Activated T-helper 2 cell treated with anti-CD3 and anti-CD28 coated beads, Interferon-gamma antibody, Interleukin-2, Interleukin-4, amounts not matched to agents 10 μg/mL and 5 μg/mL and 100 μg/mL, durations not matched to agents 14 hours and 24 hours and 36 hours (primary cell): ENCODE results near the gene UBE2K. TPM values are rescaled to one million over a fixed set of nuclear protein-coding genes. Genes with fewer than 3 reads are reported as not detected.
"Not testable (repeated sequence)": the region's sequence is repeated elsewhere in the genome, so short reads cannot be mapped to it uniquely, and the experiment has no call there.

Experiments
- DNase-seq: peaks from one replicate; pipeline ENCODE4 v3.0.0; 2021; ENCODE audit warnings: low spot score
- H3K27ac Mint-ChIP-seq: one replicate; pipeline ENCODE4 v1.8.0; 2021; ENCODE audit warnings: mixed read lengths
- H3K27me3 Mint-ChIP-seq: one replicate; pipeline ENCODE4 v1.8.0; 2021; ENCODE audit warnings: low read depth, mixed read lengths
- H3K36me3 Mint-ChIP-seq: one replicate; pipeline ENCODE4 v1.8.0; 2021; ENCODE audit warnings: low read depth, mixed read lengths
- H3K4me1 Mint-ChIP-seq: one replicate; pipeline ENCODE4 v1.8.0; 2021; ENCODE audit warnings: low read depth, mixed read lengths
- H3K4me3 Mint-ChIP-seq: one replicate; pipeline ENCODE4 v1.8.0; 2021; ENCODE audit warnings: low read depth, mild to moderate bottlenecking, moderate library complexity, mixed read lengths
- H3K9me3 Mint-ChIP-seq: one replicate; pipeline ENCODE4 v1.8.0; 2021; ENCODE audit warnings: mixed read lengths
- intact Hi-C: fragments of 100-400 bp; cut with micrococcal nuclease; formaldehyde crosslinking; loops from one replicate; pipeline ENCODE4 v1.15.1; 2023
- total RNA-seq: library from RNA; stranded (reverse); gene quantifications from 2 replicates; pipeline ENCODE4 v1.2.3, GENCODE V29; 2022

Gene UBE2K
- total RNA-seq, 1 donor from 2014 or later: 94.1 TPM

GRCh38 chr4:39808231-39808749 lies 110.4 kb downstream of the UBE2K start:
- intact Hi-C loops: no loop called here
- H3K4me3 Mint-ChIP-seq: no peak overlapping the region
- H3K36me3 Mint-ChIP-seq: peaks cover 7% of the 10 kb centered on the region

GRCh38 chr4:39812500-39812899 lies 114.6 kb downstream of the UBE2K start:
- H3K9me3 Mint-ChIP-seq: peaks cover 32% of the 10 kb centered on the region
- peaks cover 3% of the 10 kb centered on the region for H3K27me3 Mint-ChIP-seq
- H3K36me3 Mint-ChIP-seq: peaks cover 7% of the 10 kb centered on the region
- intact Hi-C loops: no loop called here
- peaks cover 3% of the 10 kb centered on the region for H3K4me1 Mint-ChIP-seq
- H3K4me3 Mint-ChIP-seq: no peak overlapping the region
- H3K27ac Mint-ChIP-seq: peak overlapping the region; percentile 87
- DNase-seq: no peak

More at GRCh38 chr4:39808231-39808749, 110.4 kb downstream of the UBE2K start:
- H3K27ac Mint-ChIP-seq: no peak overlapping the region
- H3K4me1 Mint-ChIP-seq: peaks cover 3% of the 10 kb centered on the region
- peaks cover 19% of the 10 kb centered on the region for H3K9me3 Mint-ChIP-seq
- no peak for DNase-seq
- peaks cover 3% of the 10 kb centered on the region for H3K27me3 Mint-ChIP-seq

GRCh38 chr4:39813033-39813432 lies 115.1 kb downstream of the UBE2K start:
- Mint-ChIP-seq H3K27ac (peak overlapping the region; percentile 74), H3K9me3 (peaks cover 32% of the 10 kb centered on the region)
- H3K27me3 Mint-ChIP-seq, H3K4me3 Mint-ChIP-seq, intact Hi-C loops, DNase-seq, H3K36me3 Mint-ChIP-seq, H3K4me1 Mint-ChIP-seq: not testable (repeated sequence)

DNA sequence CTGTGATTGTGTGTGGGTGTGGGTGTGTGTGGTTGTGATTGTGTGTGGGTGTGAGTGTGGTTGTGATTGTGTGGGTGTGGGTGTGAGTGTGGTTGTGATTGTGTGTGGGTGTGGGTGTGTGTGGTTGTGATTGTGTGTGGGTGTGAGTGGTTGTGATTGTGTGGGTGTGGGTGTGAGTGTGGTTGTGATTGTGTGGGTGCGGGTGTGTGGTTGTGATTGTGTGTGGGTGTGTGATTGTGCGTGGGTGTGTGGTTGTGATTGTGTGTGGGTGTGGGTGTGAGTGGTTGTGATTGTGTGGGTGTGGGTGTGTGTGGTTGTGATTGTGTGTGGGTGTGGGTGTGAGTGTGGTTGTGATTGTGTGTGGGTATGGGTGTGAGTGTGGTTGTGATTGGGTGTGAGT lies 115.8 kb downstream of the UBE2K start:
- H3K36me3 Mint-ChIP-seq, DNase-seq, H3K4me3 Mint-ChIP-seq, H3K27me3 Mint-ChIP-seq, intact Hi-C loops, H3K4me1 Mint-ChIP-seq: not testable (repeated sequence)
- Mint-ChIP-seq H3K9me3 (peaks cover 32% of the 10 kb centered on the region), H3K27ac (peak overlapping the region; percentile 72)

GRCh38 chr4:39814403-39815185 lies 116.7 kb downstream of the UBE2K start:
- H3K4me3 Mint-ChIP-seq: no peak overlapping the region
- peaks cover 32% of the 10 kb centered on the region for H3K9me3 Mint-ChIP-seq
- H3K27ac Mint-ChIP-seq: peak overlapping the region; percentile 72

DNA sequence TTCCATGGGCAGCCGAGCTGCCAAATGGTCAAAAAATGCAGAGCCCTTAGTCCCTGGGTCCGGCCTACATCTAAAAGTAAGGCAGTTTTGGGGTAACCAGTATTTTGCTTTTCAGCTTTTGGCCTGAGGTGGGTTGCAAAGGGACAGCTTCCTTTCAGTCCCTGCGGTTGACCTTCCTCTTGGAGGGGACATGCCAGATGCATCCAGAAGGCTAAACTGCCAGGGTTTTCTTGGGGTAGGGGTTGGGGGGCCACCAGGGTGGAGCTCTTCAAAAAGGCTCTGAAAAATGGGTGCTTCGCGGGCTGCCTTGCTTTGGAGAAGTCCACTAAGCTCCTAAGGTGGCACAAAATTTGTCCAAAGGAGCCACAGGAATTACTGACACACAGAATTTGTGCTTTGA lies 120.7 kb downstream of the UBE2K start:
- Mint-ChIP-seq H3K27me3 (no peaks in the 10 kb centered on the region), H3K4me1 (no peaks in the 10 kb centered on the region), H3K4me3 (no peak overlapping the region), H3K36me3 (peaks cover 13% of the 10 kb centered on the region), H3K27ac (no peak overlapping the region), H3K9me3 (peaks cover 12% of the 10 kb centered on the region)
- intact Hi-C loops: no loop called here
- DNase-seq: no peak

More at GRCh38 chr4:39814403-39815185, 116.7 kb downstream of the UBE2K start:
- intact Hi-C loops: no loop called here
- Mint-ChIP-seq H3K4me1 (peaks cover 3% of the 10 kb centered on the region), H3K36me3 (peaks cover 7% of the 10 kb centered on the region), H3K27me3 (peaks cover 3% of the 10 kb centered on the region)
- DNase-seq: peak; percentile 11

DNA sequence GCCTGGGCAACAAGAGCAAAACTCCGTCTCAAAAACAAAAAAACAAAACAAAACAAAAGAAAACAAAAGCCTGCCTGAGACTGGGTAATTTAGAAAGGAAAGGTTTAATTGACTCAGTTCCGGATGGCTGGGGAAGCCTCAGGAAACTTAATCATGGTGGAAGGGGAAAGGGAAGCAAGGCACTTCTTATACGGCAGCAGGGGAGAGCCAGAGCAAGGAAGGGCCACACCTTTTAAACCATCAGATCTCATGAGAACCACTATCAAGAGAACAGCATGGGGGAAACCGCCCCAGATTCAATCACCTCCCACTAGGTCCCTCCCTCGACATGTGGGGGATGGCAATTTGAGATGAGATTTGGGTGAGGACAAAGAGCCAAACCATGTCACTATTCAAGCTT lies 122.2 kb downstream of the UBE2K start:
- Mint-ChIP-seq H3K27me3 (no peaks in the 10 kb centered on the region), H3K36me3 (peaks cover 23% of the 10 kb centered on the region), H3K9me3 (no peaks in the 10 kb centered on the region), H3K27ac (no peak overlapping the region), H3K4me3 (no peak overlapping the region), H3K4me1 (no peaks in the 10 kb centered on the region)
- intact Hi-C loops: no loop called here
- DNase-seq: no peak

DNA sequence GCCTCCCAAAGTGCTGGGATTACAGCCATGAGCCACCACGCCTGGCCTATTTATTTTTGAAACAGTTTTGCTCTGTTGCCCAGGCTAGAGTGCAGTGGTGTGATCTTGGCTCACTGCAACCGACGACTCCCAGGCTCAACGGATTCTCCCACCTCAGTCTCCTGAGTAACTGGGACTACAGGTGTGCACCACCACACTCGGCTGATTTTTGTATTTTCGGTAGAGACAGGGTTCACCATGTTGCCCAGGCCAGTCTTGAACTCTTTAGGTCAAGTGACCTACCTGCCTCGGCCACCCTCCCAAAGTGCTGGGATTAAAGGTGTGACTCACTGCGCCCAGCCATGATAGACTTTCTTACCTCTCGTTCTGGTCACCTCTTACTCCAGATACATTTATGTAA lies 124.0 kb downstream of the UBE2K start:
- no peak for DNase-seq
- no peaks in the 10 kb centered on the region for H3K27me3 Mint-ChIP-seq
- intact Hi-C loops: no loop called here
- no peak overlapping the region for H3K4me3 Mint-ChIP-seq
- no peaks in the 10 kb centered on the region for H3K9me3 Mint-ChIP-seq
- peaks cover 28% of the 10 kb centered on the region for H3K36me3 Mint-ChIP-seq
- H3K27ac Mint-ChIP-seq: no peak overlapping the region
- peaks cover 2% of the 10 kb centered on the region for H3K4me1 Mint-ChIP-seq

GRCh38 chr4:39822662-39823061 lies 124.7 kb downstream of the UBE2K start:
- Mint-ChIP-seq H3K4me3 (no peak overlapping the region), H3K27ac (no peak overlapping the region), H3K9me3 (no peaks in the 10 kb centered on the region), H3K36me3 (peaks cover 32% of the 10 kb centered on the region), H3K27me3 (no peaks in the 10 kb centered on the region), H3K4me1 (peaks cover 2% of the 10 kb centered on the region)
- intact Hi-C loops: no loop called here
- no peak for DNase-seq

- no peak for DNase-seq
- Mint-ChIP-seq H3K9me3 (no peaks in the 10 kb centered on the region), H3K36me3 (peaks cover 37% of the 10 kb centered on the region), H3K27ac (no peak overlapping the region), H3K4me1 (peaks cover 2% of the 10 kb centered on the region), H3K4me3 (no peak overlapping the region), H3K27me3 (no peaks in the 10 kb centered on the region)
- intact Hi-C loops: no loop called here
Measured at GRCh38 chr4:39823191-39823590, 125.3 kb downstream of the UBE2K start.

DNA sequence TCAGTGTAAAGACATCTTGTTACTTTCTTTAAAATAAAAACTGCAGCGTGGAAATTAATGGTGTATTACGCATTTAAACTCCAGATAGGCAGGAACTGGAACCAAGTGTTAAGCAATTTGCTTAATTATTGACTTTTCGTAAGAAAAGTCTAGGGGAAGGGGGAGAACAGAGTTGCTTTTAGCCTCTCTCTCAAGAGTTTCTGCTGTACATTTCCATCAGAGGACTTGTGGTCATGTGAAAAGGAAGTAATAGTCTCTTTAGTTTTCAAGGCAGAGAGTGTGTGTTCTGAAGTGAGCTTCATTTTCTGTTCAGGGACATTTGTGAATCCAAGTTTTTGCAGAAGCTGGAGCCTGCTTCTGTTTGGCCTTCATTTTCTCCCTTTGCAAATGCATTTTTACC lies 127.2 kb downstream of the UBE2K start:
- no peak for DNase-seq
- intact Hi-C loops: no loop called here
- H3K9me3 Mint-ChIP-seq: no peaks in the 10 kb centered on the region
- no peak overlapping the region for H3K27ac Mint-ChIP-seq
- no peak overlapping the region for H3K4me3 Mint-ChIP-seq
- H3K27me3 Mint-ChIP-seq: no peaks in the 10 kb centered on the region
- H3K4me1 Mint-ChIP-seq: peaks cover 2% of the 10 kb centered on the region
- H3K36me3 Mint-ChIP-seq: peaks cover 52% of the 10 kb centered on the region

- Mint-ChIP-seq H3K9me3 (no peaks in the 10 kb centered on the region), H3K4me1 (peaks cover 2% of the 10 kb centered on the region), H3K36me3 (peaks cover 57% of the 10 kb centered on the region), H3K27me3 (no peaks in the 10 kb centered on the region), H3K4me3 (no peak overlapping the region), H3K27ac (no peak overlapping the region)
- DNase-seq: no peak
- intact Hi-C loops: no loop called here
Measured at GRCh38 chr4:39825741-39826231, 127.8 kb downstream of the UBE2K start.
